Fibroblast of pulmonary artery (primary cell): ENCODE data around the gene MAGI2.

Experiments
- DNase-seq: peaks from one replicate; pipeline ENCODE4 v3.0.0-alpha.2; 2010; ENCODE audit warnings: low read depth
- H3K4me3 ChIP-seq: replicated peaks from 2 replicates; pipeline ENCODE4 v1.5.1; 2011; ENCODE audit warnings: low read depth, mild to moderate bottlenecking, control low read depth, low read length, moderate library complexity
- CTCF ChIP-seq: IDR thresholded peaks from 2 replicates; pipeline ENCODE4 v1.5.1; 2011; ENCODE audit warnings: mild to moderate bottlenecking, control low read depth, low read length, inconsistent platforms; ENCODE audit errors: missing control alignments

The MAGI2 gene

GRCh38 chr7:78072201-78072590, 1381.3 kb downstream of the MAGI2 start:
- DNase-seq = no peak
- no peak for TF ChIP-seq CTCF
- H3K4me3 ChIP-seq = no peak overlapping the region

DNA sequence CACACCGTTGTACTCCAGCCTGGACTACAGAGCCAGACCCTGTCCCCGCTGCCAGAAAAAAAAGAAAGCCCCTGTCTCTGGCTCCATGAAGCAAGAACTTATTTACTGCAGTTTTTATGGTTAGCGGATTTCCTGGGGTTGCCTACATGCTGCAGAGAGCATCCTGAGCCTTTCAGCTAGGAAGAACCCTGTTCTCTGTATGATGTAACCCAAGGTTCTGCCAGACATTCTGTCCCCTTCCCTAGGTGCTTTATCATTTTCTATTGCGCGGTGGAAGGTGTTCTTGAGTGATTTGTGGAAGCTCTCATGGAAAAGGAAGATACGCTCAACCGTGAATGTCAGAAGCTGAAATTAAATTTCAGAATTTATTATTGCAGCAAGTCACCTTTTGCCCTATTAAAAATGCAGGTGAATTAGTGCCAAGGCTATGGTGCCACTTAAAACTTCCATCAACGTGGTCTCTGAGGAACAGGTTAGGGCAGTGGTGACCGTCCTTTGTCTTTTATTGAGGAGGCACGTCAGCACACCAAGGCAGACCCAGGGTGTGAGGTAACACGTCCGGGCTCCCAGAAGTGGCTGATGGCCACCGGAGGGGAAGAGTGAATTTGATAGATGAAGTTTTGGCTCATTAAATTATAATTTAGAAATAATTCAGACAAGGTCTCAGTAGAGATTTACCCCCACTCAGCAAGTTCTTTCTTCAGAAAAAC, 1381.8 kb downstream of the MAGI2 start:
- TF ChIP-seq CTCF = no peak
- no peak for DNase-seq
- no peak overlapping the region for H3K4me3 ChIP-seq

- DNase-seq = no peak
- H3K4me3 ChIP-seq = no peak overlapping the region
- TF ChIP-seq CTCF = no peak
Measured at GRCh38 chr7:78066599-78066998, 1386.9 kb downstream of the MAGI2 start.

DNA sequence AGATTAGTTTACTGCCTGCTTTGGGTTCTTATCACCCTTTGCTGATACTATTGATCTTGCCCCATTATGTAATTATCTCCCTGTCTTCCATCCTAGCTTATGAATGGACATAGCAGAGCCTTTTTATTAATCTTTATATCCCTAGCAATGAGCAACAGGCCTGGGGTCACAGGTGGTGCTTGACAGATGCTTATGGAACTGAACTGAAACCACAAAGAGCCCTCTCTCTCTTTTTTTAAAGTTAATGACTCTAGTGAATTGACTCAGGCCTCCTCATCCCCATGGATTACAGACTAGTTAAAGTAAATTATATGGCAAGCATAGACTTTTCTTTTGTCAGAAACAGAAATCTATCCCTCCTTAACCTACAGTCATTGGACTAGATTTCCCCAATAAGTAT, 1389.7 kb downstream of the MAGI2 start:
- H3K4me3 ChIP-seq = no peak overlapping the region
- TF ChIP-seq CTCF = no peak
- DNase-seq = no peak

DNA sequence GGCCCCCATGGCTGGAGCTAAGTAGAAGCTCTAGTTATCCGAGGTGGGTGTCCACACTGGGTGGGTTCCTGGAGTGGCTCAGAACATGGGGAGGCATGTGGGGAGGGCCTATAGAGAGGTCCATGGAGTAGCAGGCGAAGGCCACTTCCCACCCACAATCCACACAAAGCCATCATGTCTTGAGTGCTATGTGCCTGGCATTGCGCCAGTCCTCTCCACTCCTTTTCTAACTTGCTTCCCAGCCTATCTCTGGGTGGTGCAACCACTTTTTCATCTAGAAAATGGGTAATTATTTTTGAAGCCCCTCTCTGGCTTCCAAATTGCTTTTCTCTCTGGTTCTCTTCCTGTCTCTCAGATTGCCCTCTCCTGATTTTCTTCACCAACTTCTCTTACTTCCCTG, 1391.3 kb downstream of the MAGI2 start:
- DNase-seq = no peak
- no peak overlapping the region for H3K4me3 ChIP-seq
- TF ChIP-seq CTCF = no peak

GRCh38 chr7:78057571-78057970, 1395.9 kb downstream of the MAGI2 start:
- TF ChIP-seq CTCF = no peak
- DNase-seq = no peak
- H3K4me3 ChIP-seq = no peak overlapping the region

GRCh38 chr7:78055599-78055998, 1397.9 kb downstream of the MAGI2 start:
- no peak for DNase-seq
- TF ChIP-seq CTCF = no peak
- no peak overlapping the region for H3K4me3 ChIP-seq
